NOMO-1 treated with DMSO at 0.1 percent for 48 hours (cell line): ENCODE measurements around the gene CD96.
A peak's percentile ranks its signal among the peaks of the same experiment; 100 is the strongest.
"Not testable (repeated sequence)": the region's sequence is repeated elsewhere in the genome, so short reads cannot be mapped to it uniquely, and the experiment has no call there.

Source experiments
- DNase-seq: peaks from one replicate; lab custom pipeline; 2025; ENCODE audit not compliant: unreplicated experiment; lab: John Stamatoyannopoulos, UW

Gene CD96

GRCh38 chr3:111541911-111542483 is at the start of gene CD96:
Gene CD96, plus strand, starts transcription at chr3:111542197. Its CDS starts 52 bp downstream, at chr3:111542249.
- no peak for DNase-seq

GRCh38 chr3:111493276-111493675 is 48.7 kb upstream of the CD96 start:
- DNase-seq: no peak

GRCh38 chr3:111496894-111497559 is 45.0 kb upstream of the CD96 start:
- DNase-seq: no peak

- no peak for DNase-seq
Observed at GRCh38 chr3:111498022-111498421, 44.0 kb upstream of the CD96 start.

- DNase-seq: no peak
Observed at GRCh38 chr3:111506435-111506834, 35.6 kb upstream of the CD96 start.

- no peak for DNase-seq
Observed at GRCh38 chr3:111509308-111509707, 32.7 kb upstream of the CD96 start.

- DNase-seq: no peak
Observed at GRCh38 chr3:111517801-111518200, 24.2 kb upstream of the CD96 start.

GRCh38 chr3:111519178-111519855 is 22.7 kb upstream of the CD96 start:
- no peak for DNase-seq

- DNase-seq: no peak
Observed at GRCh38 chr3:111521891-111522290, 20.1 kb upstream of the CD96 start.

- DNase-seq: not testable (repeated sequence)
Observed at GRCh38 chr3:111524486-111524885, 17.5 kb upstream of the CD96 start.

GRCh38 chr3:111531446-111531845 is 10.6 kb upstream of the CD96 start:
- no peak for DNase-seq

GRCh38 chr3:111534701-111535100 is 7.3 kb upstream of the CD96 start:
- DNase-seq: no peak

GRCh38 chr3:111538111-111538510 is 3.9 kb upstream of the CD96 start:
- DNase-seq: no peak

GRCh38 chr3:111538681-111539083 is 3.3 kb upstream of the CD96 start:
- peak; percentile 45 for DNase-seq

- peak; percentile 29 for DNase-seq
Observed at GRCh38 chr3:111539351-111540331, 2.4 kb upstream of the CD96 start.

GRCh38 chr3:111541391-111541790 is 606 bp upstream of the CD96 start:
- DNase-seq: no peak

GRCh38 chr3:111542611-111543300 is 759 bp downstream of the CD96 start:
- no peak for DNase-seq

- no peak for DNase-seq
Observed at GRCh38 chr3:111545349-111545748, 3.4 kb downstream of the CD96 start.

- no peak for DNase-seq
Observed at GRCh38 chr3:111547631-111548030, 5.6 kb downstream of the CD96 start.

- DNase-seq: peak; percentile 7
Observed at GRCh38 chr3:111548092-111548491, 6.1 kb downstream of the CD96 start.

- DNase-seq: no peak
Observed at GRCh38 chr3:111548756-111549155, 6.8 kb downstream of the CD96 start.
